Activated CD8-positive, alpha-beta memory T cell treated with anti-CD3 and anti-CD28 coated beads, Interleukin-2, amount 50 U/mL, for 1 hour (primary cell): ENCODE data around the gene NAA25.

ENCODE experiments used
- DNase-seq: peaks from one replicate; pipeline ENCODE4 v3.0.0-alpha.2; 2020; ENCODE audit errors: extremely low read depth

NAA25 gene

GRCh38 chr12:112108202-112109079 is at the start of gene NAA25:
TSS of gene NAA25 (minus strand) at chr12:112108783. CDS start at chr12:112108773, 10 bp downstream.
- DNase-seq = peak; percentile 69

- DNase-seq = no peak
These were observed 45.3 kb upstream of the NAA25 start for GRCh38 chr12:112153893-112154219.

DNA sequence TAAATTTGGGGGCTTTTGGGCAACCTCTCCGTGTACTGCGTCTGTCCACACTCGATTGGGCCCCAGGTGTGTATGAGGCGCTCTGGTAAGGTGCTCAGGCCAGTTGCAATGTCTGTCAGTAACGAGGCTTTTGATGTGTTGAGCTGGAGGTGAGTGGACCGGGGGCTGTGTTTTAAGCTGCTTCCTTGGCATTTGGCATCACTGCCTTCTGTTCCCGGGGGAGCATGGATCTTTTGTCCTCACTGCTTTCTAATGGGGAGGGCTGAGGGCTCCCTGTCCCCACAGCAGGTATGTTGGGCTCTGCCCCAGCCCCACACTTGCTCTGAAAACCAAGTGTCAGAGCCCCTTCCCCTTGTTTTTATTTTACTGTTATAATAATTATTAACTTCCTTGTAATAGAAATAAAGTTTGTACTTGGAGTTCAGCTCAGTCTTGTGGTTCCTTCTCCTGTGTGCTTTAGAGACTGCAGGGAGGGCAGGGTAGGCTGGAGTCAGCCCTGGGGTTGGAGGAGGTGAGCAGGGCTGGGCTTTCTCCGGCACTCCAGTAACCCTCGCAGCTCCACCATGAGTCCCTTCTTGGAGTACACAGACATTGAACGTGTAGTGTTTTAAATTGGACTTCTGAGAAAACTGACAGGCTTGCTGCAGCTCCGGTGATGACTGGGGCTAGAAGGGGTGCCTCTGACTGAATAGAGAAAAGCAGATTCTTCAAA is 44.8 kb upstream of the NAA25 start:
- DNase-seq = no peak

DNA sequence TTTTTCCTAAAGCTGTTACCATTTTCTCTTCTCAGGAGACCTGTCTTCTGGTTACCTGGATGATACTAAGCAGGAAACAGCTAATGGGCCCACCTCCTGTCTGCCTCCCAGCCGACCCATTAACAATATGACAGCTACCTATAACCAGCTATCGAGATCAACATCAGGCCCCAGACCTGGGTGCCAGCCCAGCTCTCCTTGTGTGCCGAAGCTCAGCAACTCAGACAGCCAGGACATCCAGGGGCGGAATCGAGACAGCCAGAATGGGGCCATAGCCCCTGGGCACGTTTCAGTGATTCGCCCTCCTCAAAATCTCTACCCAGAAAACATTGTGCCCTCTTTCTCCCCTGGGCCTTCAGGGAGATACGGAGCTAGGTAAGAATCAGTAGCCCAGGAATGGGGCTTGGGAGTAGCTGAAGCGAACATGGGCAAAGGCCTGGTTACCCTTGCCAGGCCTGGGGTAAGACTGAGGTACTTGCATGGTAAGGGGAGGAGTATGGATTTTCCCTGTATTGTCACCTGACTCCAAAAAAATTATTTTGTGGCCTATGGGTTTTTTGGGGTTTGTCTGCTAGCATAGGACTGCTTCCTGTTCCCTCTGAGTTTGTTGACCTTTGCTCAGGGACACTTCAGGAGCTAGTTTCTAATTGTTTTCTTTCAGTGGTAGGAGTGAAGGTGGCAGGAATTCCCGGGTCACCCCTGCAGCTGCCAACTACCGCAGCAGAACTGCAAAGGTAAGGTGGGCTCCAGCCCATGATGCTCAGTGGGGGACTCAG is 43.4 kb upstream of the NAA25 start:
- no peak for DNase-seq

DNA sequence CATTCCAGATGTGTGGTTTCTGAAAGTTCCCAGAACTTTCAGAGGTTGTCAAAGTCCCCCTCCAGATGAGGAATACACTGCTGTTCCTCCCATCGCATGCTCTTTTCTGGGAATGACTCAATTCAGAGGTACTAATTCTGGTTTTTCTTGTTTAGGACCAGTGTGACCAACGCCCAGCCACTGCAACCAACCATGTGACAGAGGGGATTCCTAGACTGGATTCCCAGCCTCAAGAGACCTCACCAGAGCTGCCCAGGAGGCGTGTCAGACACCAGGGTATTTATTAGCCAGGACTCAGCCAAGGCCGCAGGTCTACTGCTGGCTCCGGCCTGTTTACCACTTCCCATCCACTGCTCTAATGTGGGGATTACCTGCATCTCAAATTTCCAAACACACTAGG is 41.0 kb upstream of the NAA25 start:
- no peak for DNase-seq

- DNase-seq = no peak
These were observed 39.5 kb upstream of the NAA25 start for GRCh38 chr12:112148031-112148513.

- no peak for DNase-seq
These were observed 37.5 kb upstream of the NAA25 start for GRCh38 chr12:112146123-112146522.

DNA sequence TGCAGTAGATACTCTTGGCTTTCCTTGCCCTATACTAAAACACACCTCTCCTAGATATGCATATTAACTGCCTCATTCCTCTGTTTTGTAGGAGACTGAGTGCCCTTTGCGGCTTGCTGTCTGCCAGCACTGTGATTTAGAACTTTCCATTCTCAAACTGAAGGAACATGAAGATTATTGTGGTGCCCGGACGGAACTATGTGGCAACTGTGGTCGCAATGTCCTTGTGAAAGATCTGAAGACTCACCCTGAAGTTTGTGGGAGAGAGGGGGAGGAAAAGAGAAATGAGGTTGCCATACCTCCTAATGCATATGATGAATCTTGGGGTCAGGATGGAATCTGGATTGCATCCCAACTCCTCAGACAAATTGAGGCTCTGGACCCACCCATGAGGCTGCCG is 32.1 kb upstream of the NAA25 start:
- no peak for DNase-seq

- DNase-seq = no peak
These were observed 26.1 kb upstream of the NAA25 start for GRCh38 chr12:112134731-112135130.

DNA sequence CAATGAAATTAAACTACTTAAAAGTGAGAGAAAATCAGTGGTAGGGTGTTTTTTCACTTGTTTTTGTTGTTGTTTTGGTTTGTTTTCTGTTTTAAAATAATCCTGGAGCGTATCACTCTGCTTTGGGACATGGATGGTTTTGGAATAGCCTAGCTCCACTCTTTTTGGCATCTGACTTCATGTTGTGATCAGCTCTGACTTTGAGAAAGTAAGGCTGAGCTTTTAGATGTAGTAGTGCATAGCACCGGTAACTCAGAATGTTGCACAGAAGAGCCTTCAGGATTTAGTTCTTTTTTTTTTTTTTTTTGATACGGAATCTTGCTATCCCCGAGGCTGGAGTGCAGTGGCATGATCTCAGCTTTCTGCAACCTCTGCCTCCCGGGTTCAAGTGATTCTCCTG is 24.8 kb upstream of the NAA25 start:
- no peak for DNase-seq

DNA sequence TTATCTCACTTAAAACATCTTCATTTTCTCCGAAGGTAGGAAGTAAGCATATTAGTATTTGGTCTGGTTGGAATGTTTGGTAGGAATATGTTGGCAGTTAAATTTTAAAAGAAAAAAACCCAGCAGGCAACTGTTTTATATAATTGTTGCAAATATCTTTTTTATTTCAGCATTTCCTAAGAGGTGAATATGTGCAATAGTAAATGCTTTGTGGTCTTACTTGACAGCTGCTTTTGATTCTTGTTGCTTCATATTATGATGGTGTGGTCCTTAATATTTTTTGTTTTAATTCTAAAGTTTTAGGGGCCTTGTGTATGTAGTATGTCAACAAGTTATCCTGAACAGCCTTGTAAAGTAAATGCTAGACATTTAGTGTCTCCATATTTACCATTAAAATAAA is 23.1 kb upstream of the NAA25 start:
- no peak for DNase-seq

- DNase-seq = no peak
These were observed 21.9 kb upstream of the NAA25 start for GRCh38 chr12:112130441-112130998.

- no peak for DNase-seq
These were observed 18.3 kb upstream of the NAA25 start for GRCh38 chr12:112126911-112127310.

- no peak for DNase-seq
These were observed 17.4 kb upstream of the NAA25 start for GRCh38 chr12:112126000-112126438.

GRCh38 chr12:112125250-112125999 is 16.8 kb upstream of the NAA25 start, which contains the start of gene TRAFD1:
TSS of gene TRAFD1 (plus strand) at chr12:112125560. CDS start at chr12:112130523, 4,963 bp downstream.
- peak; percentile 94 for DNase-seq

GRCh38 chr12:112124918-112125249 is 16.3 kb upstream of the NAA25 start:
- no peak for DNase-seq

GRCh38 chr12:112122823-112123690 is 14.5 kb upstream of the NAA25 start:
- no peak for DNase-seq

DNA sequence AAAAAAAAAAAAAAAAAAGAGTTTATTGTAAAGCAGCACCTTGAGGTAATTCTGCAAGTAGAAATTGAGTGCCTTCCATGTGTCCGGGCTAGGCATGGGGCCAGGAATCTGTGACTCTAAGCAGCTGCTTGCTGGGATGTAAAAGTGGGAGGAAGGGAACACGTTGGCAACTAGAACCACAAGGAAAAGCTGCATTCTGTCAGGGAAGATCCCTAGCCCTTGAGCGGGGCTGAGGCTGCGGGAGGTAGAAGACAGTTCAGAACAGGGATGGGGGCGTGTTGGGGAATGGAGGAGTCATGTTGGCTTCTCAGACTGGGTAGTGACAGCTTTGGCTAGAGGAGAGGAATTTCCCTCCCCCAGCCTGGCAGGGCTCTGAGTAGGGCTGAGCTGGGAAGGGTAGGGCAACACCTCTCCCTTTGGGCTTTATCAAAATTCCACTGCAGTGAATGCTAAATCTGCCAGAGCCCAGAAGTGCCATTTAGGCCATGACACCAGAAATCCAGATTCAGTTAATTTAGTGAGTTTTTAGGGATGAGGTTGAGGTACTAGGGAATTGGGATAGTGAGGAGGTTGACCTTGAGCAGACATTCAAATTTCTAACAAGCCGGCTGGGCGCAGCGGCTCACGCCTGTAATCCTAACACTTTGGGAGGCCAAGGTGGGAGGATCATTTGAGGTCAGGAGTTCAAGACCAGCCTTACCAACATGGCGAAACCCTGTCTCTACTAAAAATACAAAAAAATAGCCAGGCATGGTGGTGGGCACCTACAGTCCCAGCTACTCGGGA is 13.4 kb upstream of the NAA25 start:
- DNase-seq = no peak

GRCh38 chr12:112117685-112118084 is 9.1 kb upstream of the NAA25 start:
- DNase-seq = no peak
